GM23338 (cell line): ENCODE results near the gene ATP9A.

ENCODE experiments used
- EZH2 ChIP-seq: fragments of 200-600 bp; sonication (generic); IDR thresholded peaks from one replicate; pipeline ENCODE4 v1.8.0; 2017; ENCODE audit warnings: antibody characterized with exemption, mild to moderate bottlenecking, low read depth; ENCODE audit not compliant: unreplicated experiment
- POLR2AphosphoS5 ChIP-seq: IDR thresholded peaks from 2 replicates; pipeline ENCODE4 v1.6.1; 2016; ENCODE audit warnings: antibody characterized with exemption, low read depth
- TF ChIP-seq, protein P1 (sequence below), 2 experiments: fragments of 200-600 bp in 1 of 2; sonication (generic) in 1 of 2; conservative IDR thresholded peaks; 2 replicates each; pipeline versions ENCODE4 v1.5.1 to v1.6.1; 2016 to 2017; ENCODE audit warnings: antibody characterized with exemption in 2 of 2, low read depth in 2 of 2, mild to moderate bottlenecking in 2 of 2, moderate library complexity in 1 of 2

- no peak for TF ChIP-seq EZH2
- TF ChIP-seq, protein P1, sequence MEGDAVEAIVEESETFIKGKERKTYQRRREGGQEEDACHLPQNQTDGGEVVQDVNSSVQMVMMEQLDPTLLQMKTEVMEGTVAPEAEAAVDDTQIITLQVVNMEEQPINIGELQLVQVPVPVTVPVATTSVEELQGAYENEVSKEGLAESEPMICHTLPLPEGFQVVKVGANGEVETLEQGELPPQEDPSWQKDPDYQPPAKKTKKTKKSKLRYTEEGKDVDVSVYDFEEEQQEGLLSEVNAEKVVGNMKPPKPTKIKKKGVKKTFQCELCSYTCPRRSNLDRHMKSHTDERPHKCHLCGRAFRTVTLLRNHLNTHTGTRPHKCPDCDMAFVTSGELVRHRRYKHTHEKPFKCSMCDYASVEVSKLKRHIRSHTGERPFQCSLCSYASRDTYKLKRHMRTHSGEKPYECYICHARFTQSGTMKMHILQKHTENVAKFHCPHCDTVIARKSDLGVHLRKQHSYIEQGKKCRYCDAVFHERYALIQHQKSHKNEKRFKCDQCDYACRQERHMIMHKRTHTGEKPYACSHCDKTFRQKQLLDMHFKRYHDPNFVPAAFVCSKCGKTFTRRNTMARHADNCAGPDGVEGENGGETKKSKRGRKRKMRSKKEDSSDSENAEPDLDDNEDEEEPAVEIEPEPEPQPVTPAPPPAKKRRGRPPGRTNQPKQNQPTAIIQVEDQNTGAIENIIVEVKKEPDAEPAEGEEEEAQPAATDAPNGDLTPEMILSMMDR (conservative IDR thresholded peaks at IDR 0.05; ENCODE audit: low read depth in 2 of 2) = no peak
- TF ChIP-seq POLR2AphosphoS5 = no peak
These were observed 218.7 kb downstream of the ATP9A start for GRCh38 chr20:51549474-51549873.
